Tibial artery (tissue), 4 donors: Measurements from ENCODE around the gene CLDN6.

Source experiments
- DNase-seq, 2 donors: peaks; one replicate each; pipeline ENCODE4 v3.0.0-alpha.2; 2019
- H3K27ac ChIP-seq, 2 donors: fragments of 200-600 bp; sonication (generic) in 1 of 2; 1 replicate in 1 of 2; 2 replicates in 1 of 2; pipeline ENCODE4 v1.5.1; 2018 to 2019; ENCODE audit warnings: mild to moderate bottlenecking in 1 of 2
- H3K27me3 ChIP-seq, 2 donors: fragments of 200-600 bp; sonication (generic) in 1 of 2; one replicate each; pipeline versions ENCODE4 v1.5.1 to v1.6.0; 2016 to 2019
- H3K36me3 ChIP-seq, 3 donors: fragments of 200-600 bp; sonication (generic) in 2 of 3; one replicate each; pipeline ENCODE4 v1.5.1; 2016 to 2019; ENCODE audit warnings: mild to moderate bottlenecking in 2 of 3
- H3K4me1 ChIP-seq, 4 donors: fragments of 200-600 bp; sonication (generic) in 2 of 4; 1 replicate in 3 of 4; 2 replicates in 1 of 4; pipeline ENCODE4 v1.5.1; 2016 to 2019
- H3K4me3 ChIP-seq, 2 donors: fragments of 200-600 bp; sonication (generic) in 1 of 2; 1 replicate in 1 of 2; 2 replicates in 1 of 2; pipeline ENCODE4 v1.5.1; 2018 to 2019; ENCODE audit warnings: mild to moderate bottlenecking in 2 of 2
- H3K9me3 ChIP-seq, 3 donors: fragments of 200-600 bp; sonication (generic) in 1 of 3; one replicate each; pipeline ENCODE4 v1.5.1; 2016 to 2019
- CTCF ChIP-seq, 2 experiments: fragments of 200-600 bp in 1 of 2; fragments of 450-650 bp in 1 of 2; IDR thresholded peaks; one replicate each; pipeline ENCODE4 v1.5.1; 2017 to 2019; ENCODE audit warnings: antibody characterized with exemption in 2 of 2, mild to moderate bottlenecking in 1 of 2, moderate library complexity in 1 of 2
- intact Hi-C: fragments of 100-400 bp; cut with DNase I; formaldehyde crosslinking; loops from one replicate; pipeline ENCODE4 v1.15.0; 2023; ENCODE audit warnings: low total_unique reads

CLDN6 gene

DNA sequence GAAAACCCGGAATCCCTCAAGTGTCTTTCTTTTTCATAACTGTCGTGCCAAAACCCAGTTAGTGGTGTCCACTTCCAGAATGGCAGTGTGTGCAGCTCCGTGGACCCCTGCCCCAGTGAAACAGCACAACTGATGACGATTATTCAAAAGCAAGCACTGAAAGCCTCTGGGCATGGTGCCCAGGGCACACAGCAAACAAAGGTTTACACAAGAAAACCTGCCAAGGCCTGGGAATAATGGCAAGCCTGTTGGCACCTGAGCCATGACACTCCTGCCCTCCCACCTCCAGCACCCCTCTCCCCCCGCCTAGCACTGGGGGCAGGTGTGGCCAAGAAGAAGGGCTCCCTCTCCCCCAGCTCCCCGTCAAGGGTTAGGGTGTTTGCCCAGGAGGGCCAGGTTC lies 40.5 kb downstream of the CLDN6 start:
- Histone ChIP-seq H3K36me3 (no peaks in the 10 kb centered on the region), H3K4me1 (peaks cover 0 to 16% (median 14%) of the 10 kb centered on the region in 4 donors), H3K9me3 (no peaks in the 10 kb centered on the region), H3K4me3 (no peak overlapping the region), H3K27ac (no peak overlapping the region), H3K27me3 (peaks cover 0 to 49% of the 10 kb centered on the region in 2 donors)
- intact Hi-C loops = no loop called here
- no peak for TF ChIP-seq CTCF (IDR thresholded peaks at IDR 0.05)
- no peak for DNase-seq

- Histone ChIP-seq H3K4me1 (peaks cover 0 to 16% (median 14%) of the 10 kb centered on the region in 4 donors), H3K4me3 (no peak overlapping the region), H3K9me3 (no peaks in the 10 kb centered on the region), H3K36me3 (no peaks in the 10 kb centered on the region), H3K27me3 (peaks cover 0 to 49% of the 10 kb centered on the region in 2 donors), H3K27ac (no peak overlapping the region)
- no peak for TF ChIP-seq CTCF (IDR thresholded peaks at IDR 0.05)
- no peak for DNase-seq
- intact Hi-C loops = no loop called here
Measured at GRCh38 chr16:2976673-2977072, 41.3 kb downstream of the CLDN6 start.

DNA sequence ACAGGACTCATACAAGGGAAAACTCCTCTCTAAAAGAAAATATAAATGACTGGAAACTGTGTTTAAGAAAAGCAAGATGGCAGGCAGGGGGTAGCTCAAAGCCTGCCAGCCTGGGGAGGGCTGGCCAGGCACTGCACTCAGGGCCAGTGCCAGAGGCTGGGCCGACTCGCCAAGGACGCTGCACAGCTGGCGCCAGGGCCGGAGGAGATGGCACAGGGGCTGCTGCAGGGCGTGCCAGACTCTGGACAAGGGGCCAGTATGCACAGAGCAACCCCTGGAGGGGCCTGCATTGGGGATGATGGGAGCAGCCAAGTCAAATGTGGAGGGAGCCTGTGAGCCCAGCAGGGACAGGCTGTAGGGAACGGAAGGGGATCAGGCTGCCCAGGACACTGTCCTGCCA lies 41.8 kb downstream of the CLDN6 start:
- TF ChIP-seq CTCF (IDR thresholded peaks at IDR 0.05) = no peak
- no peak overlapping the region for H3K27ac ChIP-seq

DNA sequence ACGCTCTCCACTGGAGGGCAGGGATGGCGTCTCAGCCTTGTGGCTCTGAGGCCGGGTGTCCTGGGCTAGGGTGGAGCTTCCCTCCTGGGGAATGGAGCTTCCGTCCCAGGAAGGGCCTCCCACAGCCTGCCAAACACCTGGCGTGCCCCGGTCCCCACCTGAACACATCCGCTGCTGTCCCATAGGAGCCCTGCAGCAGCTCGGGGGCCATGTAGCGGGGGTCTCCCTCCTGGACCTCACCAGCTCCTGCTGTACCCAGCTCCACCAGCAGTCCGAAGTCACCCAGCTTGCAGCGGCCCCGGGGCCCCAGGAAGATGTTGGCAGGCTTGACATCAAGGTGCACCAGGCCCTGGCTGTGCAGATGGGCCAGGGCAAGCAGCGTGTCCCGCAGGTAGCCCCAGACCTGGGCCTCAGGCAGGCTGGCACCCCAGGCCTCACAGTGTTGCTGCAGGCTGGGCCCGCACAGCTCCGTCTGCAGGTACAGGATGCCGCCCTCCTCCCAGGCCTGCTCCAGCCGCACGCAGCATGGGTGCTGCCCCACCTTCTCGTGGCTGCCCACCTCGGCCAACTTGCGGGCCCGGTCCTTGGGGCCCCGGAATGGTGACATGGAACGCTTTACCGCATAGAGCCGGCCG lies 42.7 kb downstream of the CLDN6 start:
- intact Hi-C loops = no loop called here
- H3K4me3 ChIP-seq = no peak overlapping the region
- peaks cover 0 to 13% (median 9%) of the 10 kb centered on the region in 4 donors for H3K4me1 ChIP-seq
- TF ChIP-seq CTCF (IDR thresholded peaks at IDR 0.05) = no peak
- no peaks in the 10 kb centered on the region for H3K9me3 ChIP-seq
- peaks cover 0 to 52% of the 10 kb centered on the region in 2 donors for H3K27me3 ChIP-seq
- no peak overlapping the region for H3K27ac ChIP-seq
- no peaks in the 10 kb centered on the region for H3K36me3 ChIP-seq
- no peak for DNase-seq

More for the DNA sequence above, 41.8 kb downstream of the CLDN6 start:
- peaks cover 0 to 49% of the 10 kb centered on the region in 2 donors for H3K27me3 ChIP-seq
- H3K4me3 ChIP-seq = no peak overlapping the region
- intact Hi-C loops = no loop called here
- no peaks in the 10 kb centered on the region for H3K9me3 ChIP-seq
- peaks cover 0 to 15% (median 13%) of the 10 kb centered on the region in 4 donors for H3K4me1 ChIP-seq
- no peaks in the 10 kb centered on the region for H3K36me3 ChIP-seq
- DNase-seq = no peak

- TF ChIP-seq CTCF (IDR thresholded peaks at IDR 0.05) = no peak
- Histone ChIP-seq H3K36me3 (no peaks in the 10 kb centered on the region), H3K27ac (no peak overlapping the region), H3K27me3 (peaks cover 0 to 51% of the 10 kb centered on the region in 2 donors), H3K4me1 (peaks cover 0 to 13% (median 9%) of the 10 kb centered on the region in 4 donors), H3K4me3 (no peak overlapping the region), H3K9me3 (no peaks in the 10 kb centered on the region)
- no peak for DNase-seq
- intact Hi-C loops = no loop called here
Measured at GRCh38 chr16:2974319-2975056, 43.5 kb downstream of the CLDN6 start.
